HG03439 (cell line): ENCODE results near the gene PPIL4.
"Not testable (repeated sequence)": the region's sequence is repeated elsewhere in the genome, so short reads cannot be mapped to it uniquely, and the experiment has no call there.

ENCODE experiments used
- ATAC-seq: cut with Tn5 transposase; IDR thresholded peaks from one replicate; pipeline ENCODE4 v1.9.1; 2021; ENCODE audit warnings: mild to moderate bottlenecking, moderate library complexity; ENCODE audit not compliant: unreplicated experiment

PPIL4 gene

GRCh38 chr6:149483849-149484655 is 61.8 kb downstream of the PPIL4 start:
- ATAC-seq: no peak

- no peak for ATAC-seq
Measured at GRCh38 chr6:149483334-149483725, 62.5 kb downstream of the PPIL4 start.

GRCh38 chr6:149482545-149483333 is 63.1 kb downstream of the PPIL4 start:
- peak; percentile 13 for ATAC-seq

- no peak for ATAC-seq
Measured at GRCh38 chr6:149480502-149481280, 65.2 kb downstream of the PPIL4 start.

- no peak for ATAC-seq
Measured at GRCh38 chr6:149478631-149479314, 67.1 kb downstream of the PPIL4 start.

GRCh38 chr6:149477544-149477943 is 68.3 kb downstream of the PPIL4 start:
- no peak for ATAC-seq

GRCh38 chr6:149476789-149477455 is 68.9 kb downstream of the PPIL4 start:
- ATAC-seq: no peak

- ATAC-seq: no peak
Measured at GRCh38 chr6:149474108-149474935, 71.5 kb downstream of the PPIL4 start.

GRCh38 chr6:149473080-149474052 is 72.5 kb downstream of the PPIL4 start:
- peak; percentile 24 for ATAC-seq

- no peak for ATAC-seq
Measured at GRCh38 chr6:149472241-149472640, 73.6 kb downstream of the PPIL4 start.

- ATAC-seq: peak; percentile 20
Measured at GRCh38 chr6:149471801-149472200, 74.0 kb downstream of the PPIL4 start.

- no peak for ATAC-seq
Measured at GRCh38 chr6:149470948-149471347, 74.9 kb downstream of the PPIL4 start.

GRCh38 chr6:149468179-149468578 is 77.7 kb downstream of the PPIL4 start:
- ATAC-seq: no peak

GRCh38 chr6:149467265-149467664 is 78.6 kb downstream of the PPIL4 start:
- no peak for ATAC-seq

GRCh38 chr6:149464411-149464810 is 81.4 kb downstream of the PPIL4 start:
- no peak for ATAC-seq

- no peak for ATAC-seq
Measured at GRCh38 chr6:149463781-149464180, 82.1 kb downstream of the PPIL4 start.

GRCh38 chr6:149462712-149463111 is 83.1 kb downstream of the PPIL4 start:
- ATAC-seq: not testable (repeated sequence)

- no peak for ATAC-seq
Measured at GRCh38 chr6:149461670-149462069, 84.2 kb downstream of the PPIL4 start.
